HepG2 (cell line): ENCODE measurements around the gene GGPS1. TPM values are rescaled to one million over a fixed set of nuclear protein-coding genes. Genes with fewer than 3 reads are reported as not detected.

Experiments
- ATAC-seq: fragments of 200-7000 bp; cut with Tn5 transposase; 3 replicates; pipeline ENCODE4 v1.9.1; 2020; ENCODE audit warnings: mild to moderate bottlenecking, moderate library complexity
- BruUV-seq: library from RNA; stranded (reverse); fragments of 400-500 nt; replicated peaks from 2 replicates; lab custom pipeline; 2021; lab: Mats Ljungman, UMichigan
- CTCF ChIA-PET: fragments of 300-600 bp; formaldehyde crosslinking; extraction: SDS; loops from one replicate; lab custom pipeline; 2021; ENCODE audit warnings: low total read pairs, inconsistent platforms, low intra/inter-chr PET ratio; lab: Yijun Ruan, JAX
- POLR2A ChIA-PET: fragments of 350-600 bp; sonication (Branson Sonifier 250); formaldehyde crosslinking; loops from one replicate; lab custom pipeline; 2020; ENCODE audit warnings: antibody characterized with exemption, inconsistent platforms; lab: Yijun Ruan, JAX
- DNase-seq: peaks from one replicate; pipeline ENCODE4 v3.0.0-alpha.2; 2015; ENCODE audit warnings: low spot score
- FAIRE-seq: peaks from 3 replicates; lab custom pipeline; 2011; peaks lifted over from hg19 to GRCh38; lab: Jason Lieb, UNC
- H2AFZ ChIP-seq: one replicate; pipeline ENCODE4 v1.6.1; 2011; ENCODE audit warnings: low read length, inconsistent platforms
- H3K27ac ChIP-seq: fragments of 300-600 bp; 3 replicates; pipeline ENCODE4 v1.8.0; 2011; ENCODE audit warnings: mixed run types, mild to moderate bottlenecking, mixed read lengths, low read length, inconsistent platforms; ENCODE audit not compliant: insufficient read depth; ENCODE audit errors: extremely low read length
- H3K27me3 ChIP-seq, 2 experiments: fragments of 200-600 bp in 1 of 2; 2 replicates in 1 of 2; 3 replicates in 1 of 2; pipeline versions ENCODE4 v1.6.0 to v1.8.0; 2011; ENCODE audit warnings: low read length in 2 of 2, mild to moderate bottlenecking in 2 of 2, moderate library complexity in 2 of 2, inconsistent platforms in 1 of 2; ENCODE audit not compliant: insufficient read depth in 2 of 2, control insufficient read depth in 1 of 2
- H3K36me3 ChIP-seq, 2 experiments: fragments of 200-600 bp in 1 of 2; replicated peaks in 1 of 2; 2 replicates in 1 of 2; 3 replicates in 1 of 2; pipeline versions ENCODE4 v1.5.1 to v1.8.0; 2011; ENCODE audit warnings: low read length in 2 of 2, inconsistent platforms in 1 of 2; ENCODE audit not compliant: insufficient read depth in 2 of 2, control insufficient read depth in 1 of 2
- H3K4me1 ChIP-seq: 2 replicates; pipeline ENCODE4 v1.5.1; 2012; ENCODE audit warnings: low read length, inconsistent platforms; ENCODE audit not compliant: insufficient read depth
- H3K4me2 ChIP-seq: 2 replicates; pipeline ENCODE4 v1.6.0; 2011; ENCODE audit warnings: low read depth, low read length, inconsistent platforms
- H3K4me3 ChIP-seq, 3 experiments: fragments of 200-600 bp in 1 of 3; sonication (generic), shearing (Covaris generic) in 1 of 3; replicated peaks in 1 of 3; 2 replicates each; pipeline ENCODE4 v1.5.1; 2011 to 2016; ENCODE audit warnings: low read length in 3 of 3, inconsistent platforms in 2 of 3, low read depth in 2 of 3, mild to moderate bottlenecking in 2 of 3, control low read depth in 1 of 3, mixed read lengths in 1 of 3; ENCODE audit not compliant: insufficient read depth in 1 of 3
- H3K79me2 ChIP-seq: one replicate; pipeline ENCODE4 v1.6.1; 2011; ENCODE audit warnings: low read length, inconsistent platforms; ENCODE audit not compliant: insufficient read depth
- H3K9ac ChIP-seq: 2 replicates; pipeline ENCODE4 v1.6.0; 2011; ENCODE audit warnings: mild to moderate bottlenecking, low read depth, low read length, inconsistent platforms; ENCODE audit not compliant: insufficient read depth
- H3K9me3 ChIP-seq: 2 replicates; pipeline ENCODE4 v1.5.1; 2012; ENCODE audit warnings: mild to moderate bottlenecking, low read length
- H4K20me1 ChIP-seq: 2 replicates; pipeline ENCODE4 v1.6.0; 2011; ENCODE audit warnings: inconsistent platforms, mild to moderate bottlenecking, low read length, moderate library complexity; ENCODE audit not compliant: insufficient read depth
- FOXC1 ChIP-seq: sonication (generic); formaldehyde crosslinking; IDR thresholded peaks from 2 replicates; pipeline ENCODE4 v1.8.0; 2022; ENCODE audit warnings: mild to moderate bottlenecking, missing genetic modification reagents, borderline replicate concordance
- HMG20A ChIP-seq: IDR thresholded peaks from 2 replicates; pipeline ENCODE4 v1.6.1; 2016; ENCODE audit warnings: borderline replicate concordance
- KDM1A ChIP-seq: IDR thresholded peaks from 2 replicates; pipeline ENCODE4 v1.6.1; 2016; ENCODE audit warnings: missing compliant biosample characterization
- MIER2 ChIP-seq: IDR thresholded peaks from 2 replicates; pipeline ENCODE4 v1.6.1; 2016; ENCODE audit warnings: missing biosample characterization, missing genetic modification reagents
- POGK ChIP-seq: sonication (generic); formaldehyde crosslinking; conservative IDR thresholded peaks from 2 replicates; pipeline ENCODE4 v1.8.0; 2022; ENCODE audit warnings: mild to moderate bottlenecking, moderate library complexity, missing genetic modification reagents
- PRDM15 ChIP-seq: sonication (generic); formaldehyde crosslinking; IDR thresholded peaks from 2 replicates; pipeline ENCODE4 v1.4.0; 2020; ENCODE audit warnings: missing genetic modification reagents
- TBP ChIP-seq: sonication (generic); formaldehyde crosslinking; IDR thresholded peaks from 2 replicates; pipeline ENCODE4 v1.5.0; 2020; ENCODE audit warnings: missing genetic modification reagents
- ZNF318 ChIP-seq: sonication (generic); formaldehyde crosslinking; IDR thresholded peaks from 2 replicates; pipeline ENCODE4 v1.4.0; 2020; ENCODE audit warnings: mild to moderate bottlenecking, missing genetic modification reagents
- ZNF672 ChIP-seq: sonication (generic); formaldehyde crosslinking; IDR thresholded peaks from 2 replicates; pipeline ENCODE4 v1.8.1; 2022; ENCODE audit warnings: missing genetic modification reagents
- ZNF768 ChIP-seq: sonication (generic); formaldehyde crosslinking; IDR thresholded peaks from 2 replicates; pipeline ENCODE4 v1.4.0; 2020; ENCODE audit warnings: missing genetic modification reagents
- WGBS: methylation state at CpG from one replicate; pipeline ENCODE4 v1.1.6; 2017; ENCODE audit warnings: low lambda C conversion rate; 5-methylcytosine and 5-hydroxymethylcytosine counted together
- in situ Hi-C: cut with HindIII; loops from 2 replicates; pipeline ENCODE4 v1.10.0; 2017; ENCODE audit warnings: low pct_unique_long_range_greater_than_20kb; ENCODE audit not compliant: extremely low pct_ligation_motif_present
- intact Hi-C: fragments of 100-400 bp; cut with micrococcal nuclease; formaldehyde crosslinking; loops from one replicate; pipeline ENCODE4 v1.10.0; 2022; ENCODE audit not compliant: unreplicated experiment
- polyA plus RNA-seq, 8 experiments: library from polyadenylated mRNA; depleted of rRNA in 3 of 8; stranded (reverse) in 7 of 8; unstranded in 1 of 8; fragments of >200 nt; fragmentation: Illumina TruSeq in 4 of 8; extraction: Trizol in 4 of 8; gene quantifications; 2 replicates each; pipeline versions ENCODE4 v1.2.1 to v1.2.3, GENCODE V29; 2011 to 2016; ENCODE audit warnings: low read depth in 4 of 8, missing spikeins in 1 of 8, mixed read lengths in 1 of 8; ENCODE audit not compliant: insufficient read depth in 1 of 8
- total RNA-seq, 5 experiments: library from RNA; depleted of rRNA; stranded (reverse); fragments of >200 nt; fragmentation: Illumina TruSeq; extraction: Trizol; gene quantifications; 2 replicates each; pipeline ENCODE4 v1.2.3, GENCODE V29; 2016; ENCODE audit warnings: low read depth in 1 of 5

GGPS1 gene
- total and polyA plus RNA-seq, 2 of the 13 experiments (the other 11 are each of a cell fraction or from before 2014, with no cell fraction given) = 28.8 to 42.6 TPM

GRCh38 chr1:235284231-235284769, 44.1 kb upstream of the GGPS1 start (continued):
- no peak for TF ChIP-seq PRDM15 (CRISPR knock-in tag)

GRCh38 chr1:235286667-235287066, 41.7 kb upstream of the GGPS1 start:
- Histone ChIP-seq H3K4me2 (no peak overlapping the region), H3K4me3 (no peak overlapping the region), H2AFZ (no peak overlapping the region), H3K9me3 (no peaks in the 10 kb centered on the region), H3K4me1 (0 out of 2 replicates have a peak, but pooled peaks cover 2% of the 10 kb centered on the region), H3K36me3 (no peaks in the 10 kb centered on the region), H3K9ac (no peak overlapping the region), H3K27ac (no peak overlapping the region), H4K20me1 (peaks cover 45% of the 10 kb centered on the region), H3K79me2 (peaks cover 96% of the 10 kb centered on the region), H3K27me3 (no peaks in the 10 kb centered on the region)
- POLR2A ChIA-PET = no interaction called here
- intact Hi-C loops (no loop called here), in situ Hi-C loops (no loop called here)
- no TSS peak for BruUV-seq
- WGBS = 96% methylated on average over 1 of the region's 1 CpG
- no peak for DNase-seq
- ATAC-seq = no peak
- no peak for FAIRE-seq
- CTCF ChIA-PET = no interaction called here
- TF ChIP-seq POGK (CRISPR knock-in tag) (no peak), ZNF318 (CRISPR knock-in tag) (no peak), FOXC1 (CRISPR knock-in tag) (no peak), ZNF768 (CRISPR knock-in tag) (no peak), TBP (CRISPR knock-in tag) (no peak), HMG20A (CRISPR knock-in tag) (no peak), KDM1A (CRISPR knock-in tag) (no peak), MIER2 (CRISPR knock-in tag) (no peak), ZNF672 (no peak)
